Body of pancreas (tissue), 4 donors: ENCODE data around the gene TMEM212. TPM values are rescaled to one million over a fixed set of nuclear protein-coding genes. Genes with fewer than 3 reads are reported as not detected.

ENCODE experiments used
- ATAC-seq: fragments of 150-250 bp; one replicate; pipeline ENCODE4 v1.9.1; 2016
- DNase-seq, 4 donors: peaks; one replicate each; pipeline ENCODE4 v3.0.0-alpha.2; 2019
- H3K27ac ChIP-seq, 4 donors: fragments of 200-600 bp; sonication (generic); 1 replicate in 3 of 4; 2 replicates in 1 of 4; pipeline versions ENCODE4 v1.5.1 to v1.6.1; 2016 to 2019; ENCODE audit warnings: mild to moderate bottlenecking in 1 of 4, mixed read lengths in 1 of 4, moderate library complexity in 1 of 4
- H3K27me3 ChIP-seq, 2 donors: fragments of 200-600 bp; sonication (generic); one replicate each; pipeline ENCODE4 v1.6.0; 2016; ENCODE audit warnings: mild to moderate bottlenecking in 1 of 2
- H3K36me3 ChIP-seq, 2 donors: fragments of 200-600 bp; sonication (generic); replicated peaks in 1 of 2; 2 replicates each; pipeline ENCODE4 v1.5.1; 2016; ENCODE audit warnings: low read depth in 2 of 2; ENCODE audit not compliant: insufficient read depth in 1 of 2
- H3K4me1 ChIP-seq: fragments of 200-600 bp; sonication (generic); one replicate; pipeline ENCODE4 v1.6.0; 2016
- H3K4me3 ChIP-seq, 2 donors: fragments of 200-600 bp; sonication (generic); 1 replicate in 1 of 2; 2 replicates in 1 of 2; pipeline ENCODE4 v1.5.1; 2016 to 2019
- H3K9me3 ChIP-seq, 3 donors: fragments of 200-600 bp; sonication (generic); 1 replicate in 2 of 3; 2 replicates in 1 of 3; pipeline ENCODE4 v1.5.1; 2016
- CTCF ChIP-seq, 7 experiments: fragments of 450-650 bp in 4 of 7; fragments of 200-600 bp in 3 of 7; sonication (generic) in 3 of 7; IDR thresholded peaks; one replicate each; pipeline ENCODE4 v1.5.1; 2016 to 2019; ENCODE audit warnings: antibody characterized with exemption in 7 of 7
- POLR2A ChIP-seq, 3 donors: fragments of 450-650 bp; IDR thresholded peaks; one replicate each; pipeline ENCODE4 v1.6.1; 2016; ENCODE audit warnings: antibody characterized with exemption in 3 of 3, mild to moderate bottlenecking in 2 of 3
- WGBS, 2 donors: methylation state at CpG; one replicate each; pipeline ENCODE4 v1.1.5; 2017; 5-methylcytosine and 5-hydroxymethylcytosine counted together
- intact Hi-C: fragments of 100-400 bp; cut with DNase I; formaldehyde crosslinking; loops from one replicate; pipeline ENCODE4 v1.15.1; 2023
- total RNA-seq, 2 donors: library from RNA; depleted of rRNA; stranded (reverse); fragments of >200 nt; gene quantifications; one replicate each; pipeline ENCODE4 v1.1.0, GENCODE V29; 2016

TMEM212 gene
- total RNA-seq, 2 donors from 2014 or later: not detected

- no peak overlapping the region for H3K27ac ChIP-seq
- H3K27me3 ChIP-seq: no peaks in the 10 kb centered on the region
- no peaks in the 10 kb centered on the region for H3K36me3 ChIP-seq
- TF ChIP-seq POLR2A (IDR thresholded peaks at IDR 0.05) (no peak), CTCF (IDR thresholded peaks at IDR 0.05) (no peak)
- H3K9me3 ChIP-seq: no peaks in the 10 kb centered on the region
- no peak for DNase-seq
- no peak overlapping the region for H3K4me3 ChIP-seq
- intact Hi-C loops: no loop called here
- WGBS, 2 donors: 94 to 95% methylated on average over 2 of the region's 2 CpGs
- no peak for ATAC-seq
- no peaks in the 10 kb centered on the region for H3K4me1 ChIP-seq
Measured at GRCh38 chr3:171862392-171862791, 19.2 kb downstream of the TMEM212 start.

GRCh38 chr3:171862993-171863521 lies 19.9 kb downstream of the TMEM212 start:
- no peak overlapping the region for H3K27ac ChIP-seq
- ATAC-seq (no peak), DNase-seq (no peak)
- no peaks in the 10 kb centered on the region for H3K9me3 ChIP-seq
- H3K36me3 ChIP-seq: no peaks in the 10 kb centered on the region
- no peak overlapping the region for H3K4me3 ChIP-seq
- 63 to 65% methylated on average over 11 of the region's 11 CpGs for WGBS, 2 donors
- no peaks in the 10 kb centered on the region for H3K4me1 ChIP-seq
- no peaks in the 10 kb centered on the region for H3K27me3 ChIP-seq
- intact Hi-C loops: no loop called here
- TF ChIP-seq CTCF (IDR thresholded peaks at IDR 0.05) (no peak), POLR2A (IDR thresholded peaks at IDR 0.05) (no peak)

- Histone ChIP-seq H3K9me3 (no peaks in the 10 kb centered on the region), H3K4me3 (no peak overlapping the region), H3K4me1 (no peaks in the 10 kb centered on the region), H3K27me3 (no peaks in the 10 kb centered on the region), H3K36me3 (no peaks in the 10 kb centered on the region), H3K27ac (no peak overlapping the region)
- WGBS, 2 donors: 83 to 84% methylated on average over 3 of the region's 3 CpGs
- no peak for ATAC-seq
- intact Hi-C loops: no loop called here
- no peak for DNase-seq
- TF ChIP-seq POLR2A (IDR thresholded peaks at IDR 0.05) (no peak), CTCF (IDR thresholded peaks at IDR 0.05) (no peak)
Measured at GRCh38 chr3:171863920-171864319, 20.8 kb downstream of the TMEM212 start.

GRCh38 chr3:171865191-171865865 lies 22.2 kb downstream of the TMEM212 start:
- Histone ChIP-seq H3K4me1 (no peaks in the 10 kb centered on the region), H3K27ac (no peak overlapping the region), H3K9me3 (no peaks in the 10 kb centered on the region), H3K27me3 (no peaks in the 10 kb centered on the region), H3K36me3 (no peaks in the 10 kb centered on the region), H3K4me3 (no peak overlapping the region)
- ATAC-seq: no peak
- WGBS, 2 donors: 83 to 88% methylated on average over 5 of the region's 5 CpGs
- intact Hi-C loops: no loop called here
- TF ChIP-seq POLR2A (IDR thresholded peaks at IDR 0.05): no peak
- TF ChIP-seq CTCF (IDR thresholded peaks at IDR 0.05): no peak
- no peak for DNase-seq

- intact Hi-C loops: no loop called here
- no peak for DNase-seq
- Histone ChIP-seq H3K27me3 (no peaks in the 10 kb centered on the region), H3K4me1 (no peaks in the 10 kb centered on the region), H3K27ac (no peak overlapping the region), H3K9me3 (no peaks in the 10 kb centered on the region), H3K4me3 (no peak overlapping the region), H3K36me3 (no peaks in the 10 kb centered on the region)
- WGBS, 2 donors: 71 to 75% methylated on average over 5 of the region's 5 CpGs
- no peak for ATAC-seq
- TF ChIP-seq CTCF (IDR thresholded peaks at IDR 0.05) (peak in 2 of 7 experiments; percentile 8 to 18), POLR2A (IDR thresholded peaks at IDR 0.05) (no peak)
Measured at GRCh38 chr3:171867981-171868380, 24.8 kb downstream of the TMEM212 start.
